ENCODE data around the gene GOSR2. TPM values are rescaled to one million over a fixed set of nuclear protein-coding genes. Genes with fewer than 3 reads are reported as not detected.
"Not testable (repeated sequence)": the region's sequence is repeated elsewhere in the genome, so short reads cannot be mapped to it uniquely, and the experiment has no call there.

GOSR2 gene
- total and polyA plus RNA-seq, 2 experiments from 2014 or later: 47.7 to 62.8 TPM

DNA sequence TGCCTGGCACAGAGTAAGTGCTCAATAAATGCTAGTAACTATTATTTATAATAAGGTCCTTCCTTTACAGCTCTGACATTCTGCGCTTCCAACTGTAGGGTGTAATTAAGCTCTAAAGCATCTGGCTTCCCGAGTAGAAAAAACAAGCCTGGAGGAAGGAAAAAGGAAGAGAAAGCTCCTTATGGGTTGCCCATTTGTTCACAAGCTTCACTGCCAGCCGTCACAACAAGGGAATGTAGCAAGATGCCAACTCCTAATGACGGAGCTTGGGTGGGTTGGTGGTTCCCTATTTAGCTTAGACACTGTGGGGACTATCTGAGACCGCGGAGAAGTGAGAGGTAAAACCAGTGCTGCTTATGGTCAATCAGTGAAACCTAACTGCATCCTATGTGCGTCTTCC, 63.4 kb downstream of the GOSR2 start:
- H3K27ac ChIP-seq: no peak overlapping the region
- H3K36me3 ChIP-seq (replicated peaks; ENCODE audit: insufficient read depth, low read depth): no peaks in the 10 kb centered on the region
- no peaks in the 10 kb centered on the region for H3K79me2 ChIP-seq
- peaks cover 26% of the 10 kb centered on the region for H3K27me3 ChIP-seq
- no peak overlapping the region for H3K4me2 ChIP-seq
- TF ChIP-seq EZH2 (IDR thresholded peaks at IDR 0.05; ENCODE audit: borderline replicate concordance) (no peak), EZH2phosphoT487 (IDR thresholded peaks at IDR 0.05; ENCODE audit: low read depth, severe bottlenecking, unreplicated experiment) (no peak)
- TF ChIP-seq, protein P1, sequence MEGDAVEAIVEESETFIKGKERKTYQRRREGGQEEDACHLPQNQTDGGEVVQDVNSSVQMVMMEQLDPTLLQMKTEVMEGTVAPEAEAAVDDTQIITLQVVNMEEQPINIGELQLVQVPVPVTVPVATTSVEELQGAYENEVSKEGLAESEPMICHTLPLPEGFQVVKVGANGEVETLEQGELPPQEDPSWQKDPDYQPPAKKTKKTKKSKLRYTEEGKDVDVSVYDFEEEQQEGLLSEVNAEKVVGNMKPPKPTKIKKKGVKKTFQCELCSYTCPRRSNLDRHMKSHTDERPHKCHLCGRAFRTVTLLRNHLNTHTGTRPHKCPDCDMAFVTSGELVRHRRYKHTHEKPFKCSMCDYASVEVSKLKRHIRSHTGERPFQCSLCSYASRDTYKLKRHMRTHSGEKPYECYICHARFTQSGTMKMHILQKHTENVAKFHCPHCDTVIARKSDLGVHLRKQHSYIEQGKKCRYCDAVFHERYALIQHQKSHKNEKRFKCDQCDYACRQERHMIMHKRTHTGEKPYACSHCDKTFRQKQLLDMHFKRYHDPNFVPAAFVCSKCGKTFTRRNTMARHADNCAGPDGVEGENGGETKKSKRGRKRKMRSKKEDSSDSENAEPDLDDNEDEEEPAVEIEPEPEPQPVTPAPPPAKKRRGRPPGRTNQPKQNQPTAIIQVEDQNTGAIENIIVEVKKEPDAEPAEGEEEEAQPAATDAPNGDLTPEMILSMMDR (IDR thresholded peaks at IDR 0.05; ENCODE audit: poor library complexity): no peak
- H3K4me3 ChIP-seq: no peak overlapping the region
- H3K9me2 ChIP-seq (replicated peaks; ENCODE audit: insufficient read depth): no peaks in the 10 kb centered on the region
- no peaks in the 10 kb centered on the region for H3K9me3 ChIP-seq (ENCODE audit: low read depth)
- no peaks in the 10 kb centered on the region for H3K4me1 ChIP-seq (ENCODE audit: insufficient read depth)
- no peak for DNase-seq (ENCODE audit: low spot score)
- H2AFZ ChIP-seq: no peak overlapping the region
- no peaks in the 10 kb centered on the region for H4K20me1 ChIP-seq (ENCODE audit: insufficient read depth, poor library complexity, severe bottlenecking)
- WGBS (ENCODE audit: low lambda C conversion rate, missing lambda C conversion rate): 93% methylated on average over 7 of the region's 7 CpGs

DNA sequence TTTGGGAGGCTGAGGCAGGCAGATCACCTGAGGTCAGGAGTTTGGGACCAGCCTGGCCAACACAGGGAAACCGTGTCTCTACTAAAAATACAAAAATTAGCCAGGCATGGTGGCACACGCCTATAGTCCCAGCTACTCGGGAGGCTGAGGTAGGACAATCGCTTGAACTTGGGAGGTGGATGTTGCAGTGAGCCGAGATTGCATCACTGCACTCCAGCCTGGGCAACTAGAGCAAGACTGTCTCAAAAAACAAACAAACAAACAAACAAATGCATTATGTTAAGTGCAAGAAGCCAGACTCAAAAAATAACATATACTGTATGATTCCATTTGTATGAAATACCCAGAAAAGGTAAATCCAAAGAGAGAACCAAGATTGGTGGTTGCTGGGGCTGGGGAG, 65.0 kb downstream of the GOSR2 start:
- not testable (repeated sequence) for H3K27ac ChIP-seq; H3K79me2 ChIP-seq; H3K36me3 ChIP-seq (replicated peaks; ENCODE audit: insufficient read depth, low read depth); H2AFZ ChIP-seq; H3K9me2 ChIP-seq (replicated peaks; ENCODE audit: insufficient read depth); H3K4me2 ChIP-seq; H3K4me1 ChIP-seq (ENCODE audit: insufficient read depth); H4K20me1 ChIP-seq (ENCODE audit: insufficient read depth, poor library complexity, severe bottlenecking); DNase-seq (ENCODE audit: low spot score); H3K4me3 ChIP-seq; H3K9me3 ChIP-seq (ENCODE audit: low read depth)
- H3K27me3 ChIP-seq: peaks cover 14% of the 10 kb centered on the region
- 83% methylated on average over 5 of the region's 5 CpGs for WGBS (ENCODE audit: low lambda C conversion rate, missing lambda C conversion rate)

DNA sequence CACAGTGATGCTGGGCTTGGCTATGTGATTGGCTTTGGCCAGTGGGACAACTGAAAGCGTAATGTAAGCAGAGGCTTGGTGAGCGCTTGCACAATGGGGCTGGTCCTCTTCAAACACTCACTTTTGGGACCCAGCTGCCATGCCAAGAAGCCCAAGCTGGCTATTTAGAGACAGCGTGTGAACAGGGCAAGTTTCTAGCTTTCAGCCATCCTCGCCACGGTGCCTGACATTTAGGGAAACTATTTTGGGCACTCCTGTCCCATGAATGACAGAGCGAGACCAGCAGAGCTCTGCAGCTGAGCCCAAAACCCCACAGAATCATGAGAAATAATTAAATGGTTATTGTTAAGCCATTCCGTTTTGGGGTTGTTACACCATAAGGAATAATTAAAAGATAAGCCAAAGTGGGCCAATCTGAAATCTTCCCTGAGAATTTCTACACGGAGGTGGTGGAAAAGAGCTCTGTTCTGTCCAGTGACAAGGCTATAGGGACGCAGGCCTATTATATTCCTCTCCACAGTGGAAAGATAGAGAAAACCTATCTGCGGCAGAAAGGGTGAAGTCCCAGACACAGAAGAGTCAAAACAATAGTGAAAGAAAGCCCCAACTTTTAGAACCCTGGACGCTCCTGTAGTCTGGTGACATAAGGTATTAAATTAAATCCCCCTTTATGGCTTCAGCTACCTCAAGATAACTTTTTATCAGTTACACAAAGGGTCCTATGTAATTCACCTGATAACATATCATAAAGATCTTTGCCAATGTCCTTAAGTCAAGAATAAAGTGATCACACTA, 66.9 kb downstream of the GOSR2 start:
- Histone ChIP-seq H3K9me3 (ENCODE audit: low read depth) (no peaks in the 10 kb centered on the region), H4K20me1 (ENCODE audit: insufficient read depth, poor library complexity, severe bottlenecking) (no peaks in the 10 kb centered on the region), H3K9me2 (replicated peaks; ENCODE audit: insufficient read depth) (no peaks in the 10 kb centered on the region), H3K79me2 (no peaks in the 10 kb centered on the region), H3K36me3 (replicated peaks; ENCODE audit: insufficient read depth, low read depth) (no peaks in the 10 kb centered on the region), H3K4me3 (no peak overlapping the region), H3K4me1 (ENCODE audit: insufficient read depth) (no peaks in the 10 kb centered on the region), H3K27ac (no peak overlapping the region), H2AFZ (no peak overlapping the region), H3K27me3 (peaks cover 14% of the 10 kb centered on the region), H3K4me2 (no peak overlapping the region)
- TF ChIP-seq EZH2 (IDR thresholded peaks at IDR 0.05; ENCODE audit: borderline replicate concordance): no peak
- TF ChIP-seq, protein P1 (IDR thresholded peaks at IDR 0.05; ENCODE audit: poor library complexity): no peak
- no peak for TF ChIP-seq EZH2phosphoT487 (IDR thresholded peaks at IDR 0.05; ENCODE audit: low read depth, severe bottlenecking, unreplicated experiment)
- WGBS (ENCODE audit: low lambda C conversion rate, missing lambda C conversion rate): 58% methylated on average over 11 of the region's 11 CpGs
- no peak for DNase-seq (ENCODE audit: low spot score)

DNA sequence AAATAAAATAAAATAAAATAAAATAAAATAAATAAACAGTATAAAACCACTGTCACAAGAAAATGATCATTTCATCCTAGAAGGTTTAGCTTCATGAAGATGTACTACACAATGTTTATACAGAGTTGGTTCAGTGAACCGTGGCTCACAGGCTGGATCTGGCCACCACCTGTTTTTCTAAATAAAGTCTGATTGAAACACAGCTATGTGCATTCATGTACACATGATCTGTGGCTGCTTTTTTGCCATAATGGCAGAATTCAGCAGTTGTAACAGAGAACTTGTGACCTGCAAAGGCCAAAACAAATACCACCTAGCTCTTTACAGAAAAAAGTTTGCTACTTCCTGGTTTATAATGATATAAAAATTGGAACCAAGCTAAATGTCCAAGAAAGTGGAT, 68.7 kb downstream of the GOSR2 start:
- Histone ChIP-seq H3K27me3 (peaks cover 14% of the 10 kb centered on the region), H3K36me3 (replicated peaks; ENCODE audit: insufficient read depth, low read depth) (no peaks in the 10 kb centered on the region), H3K9me2 (replicated peaks; ENCODE audit: insufficient read depth) (no peaks in the 10 kb centered on the region), H3K4me3 (no peak overlapping the region), H3K4me1 (ENCODE audit: insufficient read depth) (no peaks in the 10 kb centered on the region), H3K27ac (no peak overlapping the region), H3K4me2 (no peak overlapping the region), H3K79me2 (no peaks in the 10 kb centered on the region), H3K9me3 (ENCODE audit: low read depth) (no peaks in the 10 kb centered on the region), H4K20me1 (ENCODE audit: insufficient read depth, poor library complexity, severe bottlenecking) (no peaks in the 10 kb centered on the region), H2AFZ (no peak overlapping the region)
- WGBS (ENCODE audit: low lambda C conversion rate, missing lambda C conversion rate): 57% methylated on average over 1 of the region's 1 CpG
- TF ChIP-seq, protein P1 (IDR thresholded peaks at IDR 0.05; ENCODE audit: poor library complexity): no peak
- TF ChIP-seq EZH2 (IDR thresholded peaks at IDR 0.05; ENCODE audit: borderline replicate concordance) (no peak), EZH2phosphoT487 (IDR thresholded peaks at IDR 0.05; ENCODE audit: low read depth, severe bottlenecking, unreplicated experiment) (no peak)
- DNase-seq (ENCODE audit: low spot score): no peak

Data from hepatocyte (in vitro differentiated cells).